Stimulated activated CD8-positive, alpha-beta memory T cell treated with anti-CD3 and anti-CD28 coated beads, Interleukin-4, amount 100 ng/mL, for 48 hours (primary cell): ENCODE data around the gene SCEL.
"Not testable (repeated sequence)": the region's sequence is repeated elsewhere in the genome, so short reads cannot be mapped to it uniquely, and the experiment has no call there.

Source experiments
- DNase-seq: peaks from one replicate; pipeline ENCODE4 v3.0.0-alpha.2; 2020

The SCEL gene

GRCh38 chr13:77563111-77563510 lies 27.6 kb downstream of the SCEL start:
- DNase-seq: no peak

- DNase-seq: no peak
Observed at GRCh38 chr13:77565635-77566034, 30.1 kb downstream of the SCEL start.

GRCh38 chr13:77571956-77572355 lies 36.5 kb downstream of the SCEL start:
- DNase-seq: no peak

GRCh38 chr13:77574096-77574495 lies 38.6 kb downstream of the SCEL start:
- DNase-seq: no peak

GRCh38 chr13:77579959-77580358 lies 44.5 kb downstream of the SCEL start:
- DNase-seq: no peak

- DNase-seq: no peak
Observed at GRCh38 chr13:77580748-77581147, 45.2 kb downstream of the SCEL start.

- DNase-seq: no peak
Observed at GRCh38 chr13:77583581-77583980, 48.1 kb downstream of the SCEL start.

GRCh38 chr13:77584106-77584505 lies 48.6 kb downstream of the SCEL start:
- no peak for DNase-seq

- DNase-seq: no peak
Observed at GRCh38 chr13:77595166-77595810, 59.8 kb downstream of the SCEL start.

- DNase-seq: no peak
Observed at GRCh38 chr13:77596777-77597176, 61.3 kb downstream of the SCEL start.

- DNase-seq: no peak
Observed at GRCh38 chr13:77599351-77599750, 63.8 kb downstream of the SCEL start.

GRCh38 chr13:77600701-77601100 lies 65.2 kb downstream of the SCEL start:
- DNase-seq: no peak

- DNase-seq: no peak
Observed at GRCh38 chr13:77611068-77611467, 75.6 kb downstream of the SCEL start.

- no peak for DNase-seq
Observed at GRCh38 chr13:77616027-77616426, 80.5 kb downstream of the SCEL start.

- DNase-seq: no peak
Observed at GRCh38 chr13:77619655-77620054, 84.1 kb downstream of the SCEL start.

GRCh38 chr13:77620138-77620537 lies 84.6 kb downstream of the SCEL start:
- DNase-seq: no peak

- no peak for DNase-seq
Observed at GRCh38 chr13:77623806-77624205, 88.3 kb downstream of the SCEL start.

GRCh38 chr13:77628170-77628569 lies 92.7 kb downstream of the SCEL start:
- no peak for DNase-seq

GRCh38 chr13:77637588-77637987 lies 102.1 kb downstream of the SCEL start:
- DNase-seq: no peak

GRCh38 chr13:77650409-77650808 lies 114.9 kb downstream of the SCEL start:
- no peak for DNase-seq

GRCh38 chr13:77653301-77653700 lies 117.8 kb downstream of the SCEL start:
- no peak for DNase-seq

- DNase-seq: not testable (repeated sequence)
Observed at GRCh38 chr13:77660016-77660415, 124.5 kb downstream of the SCEL start.

GRCh38 chr13:77660841-77661250 lies 125.3 kb downstream of the SCEL start:
- no peak for DNase-seq

- not testable (repeated sequence) for DNase-seq
Observed at GRCh38 chr13:77662301-77662700, 126.8 kb downstream of the SCEL start.

- not testable (repeated sequence) for DNase-seq
Observed at GRCh38 chr13:77662831-77663230, 127.3 kb downstream of the SCEL start.
